Testis (tissue), 2 donors: ENCODE data around the gene VPS37B.

Experiments used
- POLR2A ChIP-seq: fragments of 450-650 bp; IDR thresholded peaks from one replicate; pipeline ENCODE4 v1.6.1; 2017; ENCODE audit warnings: antibody characterized with exemption, mild to moderate bottlenecking, moderate library complexity
- TF ChIP-seq, protein P1 (sequence below), 3 experiments: fragments of 450-650 bp in 2 of 3; fragments of 200-600 bp in 1 of 3; sonication (generic) in 1 of 3; IDR thresholded peaks; one replicate each; pipeline ENCODE4 v1.5.1; 2016 to 2019; ENCODE audit warnings: antibody characterized with exemption in 3 of 3, mild to moderate bottlenecking in 2 of 3, moderate library complexity in 1 of 3

DNA sequence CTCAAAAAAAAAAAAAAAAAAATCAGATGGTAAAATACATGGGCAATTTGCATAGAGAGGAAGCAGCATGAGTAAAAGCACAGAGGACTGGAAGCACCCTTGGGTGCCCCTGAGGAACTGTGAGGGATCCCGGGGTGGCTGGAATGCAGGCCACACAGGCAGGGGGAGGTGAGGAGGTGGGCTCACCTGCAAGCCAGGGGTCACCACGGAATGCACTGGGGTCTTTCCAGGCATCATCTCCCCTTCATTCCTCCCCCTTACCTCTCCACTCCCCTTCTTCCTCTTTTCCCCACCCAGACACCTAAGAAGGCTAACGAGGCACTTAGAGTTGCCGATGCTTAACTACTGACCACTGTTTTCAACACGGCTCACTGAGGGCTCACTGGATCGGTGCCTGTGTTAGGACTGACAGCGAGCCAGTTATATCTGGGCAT is 75.1 kb downstream of the VPS37B start:
- TF ChIP-seq POLR2A, result no peak
- TF ChIP-seq, protein P1, sequence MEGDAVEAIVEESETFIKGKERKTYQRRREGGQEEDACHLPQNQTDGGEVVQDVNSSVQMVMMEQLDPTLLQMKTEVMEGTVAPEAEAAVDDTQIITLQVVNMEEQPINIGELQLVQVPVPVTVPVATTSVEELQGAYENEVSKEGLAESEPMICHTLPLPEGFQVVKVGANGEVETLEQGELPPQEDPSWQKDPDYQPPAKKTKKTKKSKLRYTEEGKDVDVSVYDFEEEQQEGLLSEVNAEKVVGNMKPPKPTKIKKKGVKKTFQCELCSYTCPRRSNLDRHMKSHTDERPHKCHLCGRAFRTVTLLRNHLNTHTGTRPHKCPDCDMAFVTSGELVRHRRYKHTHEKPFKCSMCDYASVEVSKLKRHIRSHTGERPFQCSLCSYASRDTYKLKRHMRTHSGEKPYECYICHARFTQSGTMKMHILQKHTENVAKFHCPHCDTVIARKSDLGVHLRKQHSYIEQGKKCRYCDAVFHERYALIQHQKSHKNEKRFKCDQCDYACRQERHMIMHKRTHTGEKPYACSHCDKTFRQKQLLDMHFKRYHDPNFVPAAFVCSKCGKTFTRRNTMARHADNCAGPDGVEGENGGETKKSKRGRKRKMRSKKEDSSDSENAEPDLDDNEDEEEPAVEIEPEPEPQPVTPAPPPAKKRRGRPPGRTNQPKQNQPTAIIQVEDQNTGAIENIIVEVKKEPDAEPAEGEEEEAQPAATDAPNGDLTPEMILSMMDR (IDR thresholded peaks at IDR 0.05), result no peak
